Stimulated activated CD8-positive, alpha-beta memory T cell treated with anti-CD3 and anti-CD28 coated beads, Interleukin-12 subunit alpha, Interleukin-12 subunit beta, amount 100 ng/mL, for 1 hour (primary cell): ENCODE measurements around the gene GNG7.
"Not testable (repeated sequence)": the region's sequence is repeated elsewhere in the genome, so short reads cannot be mapped to it uniquely, and the experiment has no call there.

Source experiments
- DNase-seq: peaks from one replicate; pipeline ENCODE4 v3.0.0-alpha.2; 2020; ENCODE audit warnings: low read depth

The GNG7 gene

DNA sequence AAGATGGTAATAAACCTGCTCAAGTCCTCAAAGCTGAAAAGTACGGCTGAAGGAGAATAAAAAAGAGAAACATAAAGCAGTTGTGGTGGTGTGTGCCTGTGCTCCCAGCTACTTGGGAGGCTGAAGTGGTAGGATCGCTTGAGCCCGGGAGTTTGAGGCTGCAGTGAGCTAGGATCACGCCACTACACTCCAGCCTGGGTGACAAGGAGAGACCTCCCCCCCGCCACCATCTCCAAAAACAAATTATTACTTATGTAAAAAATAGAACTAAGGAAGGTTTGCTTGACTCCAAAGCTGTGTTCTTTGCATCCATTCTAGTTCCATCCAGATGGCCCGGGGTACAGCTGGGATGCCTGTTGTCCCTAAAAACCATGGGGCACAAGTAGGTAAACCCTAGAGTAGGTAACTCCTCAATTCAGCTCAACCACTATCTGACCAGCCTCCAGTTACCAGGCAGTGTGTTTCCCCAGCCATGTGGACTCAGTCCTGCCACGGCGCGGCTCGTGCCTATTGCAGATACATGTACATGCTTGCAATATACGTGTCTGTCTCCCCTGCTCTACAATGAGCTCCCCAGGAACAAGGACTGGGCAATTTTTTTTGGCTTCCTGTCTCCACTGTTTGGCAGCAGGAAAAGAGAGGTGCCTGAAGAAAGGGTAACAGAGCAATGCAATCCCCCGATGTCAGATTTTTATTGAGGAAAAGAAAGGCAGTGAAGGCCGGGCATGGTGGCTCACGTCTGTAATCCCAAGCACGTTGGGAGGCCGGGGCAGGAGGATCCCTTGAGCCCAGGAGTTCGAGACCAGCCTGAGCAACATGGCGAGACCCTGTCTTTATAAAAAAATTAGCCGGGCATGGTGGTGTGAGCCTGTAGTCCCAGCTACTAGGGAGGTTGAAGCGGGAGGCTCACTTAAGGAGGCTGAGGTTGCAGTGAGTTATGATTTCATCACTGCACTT is 101.3 kb downstream of the GNG7 start:
- no peak for DNase-seq

DNA sequence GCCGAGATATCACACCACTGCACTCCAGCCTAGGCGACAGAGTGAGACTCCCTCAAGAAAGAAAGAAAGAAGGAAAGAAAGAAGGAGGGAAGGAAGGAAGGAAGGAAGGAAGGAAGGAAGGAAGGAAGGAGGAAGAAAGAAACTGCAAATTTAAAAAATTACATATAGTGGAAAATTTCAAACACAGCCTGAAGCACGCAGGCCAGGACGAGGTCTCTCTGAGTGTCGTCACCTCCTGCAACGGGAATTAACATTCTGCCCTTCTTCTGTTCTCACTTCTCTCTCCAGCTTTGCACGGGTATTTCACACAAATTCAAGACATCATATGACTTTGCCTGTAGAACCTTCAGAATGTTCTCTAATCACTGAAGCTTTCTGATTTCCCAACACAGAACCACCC is 108.2 kb downstream of the GNG7 start:
- no peak for DNase-seq

DNA sequence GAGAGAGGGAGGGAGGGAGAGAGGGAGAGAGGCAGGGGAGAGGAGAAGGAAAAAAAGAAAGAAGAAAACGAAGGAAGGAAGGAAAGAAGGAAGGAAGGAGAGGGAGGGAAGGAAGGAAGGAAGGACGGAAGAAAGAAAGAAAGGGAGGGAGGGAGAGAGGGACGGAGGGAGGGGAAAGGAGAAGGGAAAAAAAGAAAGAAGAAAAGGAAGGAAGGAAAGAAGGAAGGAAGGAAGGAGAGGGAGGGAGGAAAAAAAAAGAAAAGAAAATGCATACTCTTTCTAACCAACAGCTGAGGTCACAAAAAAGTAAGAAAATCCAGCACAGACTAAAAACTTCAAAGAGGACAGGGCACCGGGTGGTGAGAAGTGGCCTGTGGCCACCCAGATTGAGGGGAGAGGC is 109.7 kb downstream of the GNG7 start:
- no peak for DNase-seq

- no peak for DNase-seq
These were observed 110.8 kb downstream of the GNG7 start for GRCh38 chr19:2591537-2592291.

DNA sequence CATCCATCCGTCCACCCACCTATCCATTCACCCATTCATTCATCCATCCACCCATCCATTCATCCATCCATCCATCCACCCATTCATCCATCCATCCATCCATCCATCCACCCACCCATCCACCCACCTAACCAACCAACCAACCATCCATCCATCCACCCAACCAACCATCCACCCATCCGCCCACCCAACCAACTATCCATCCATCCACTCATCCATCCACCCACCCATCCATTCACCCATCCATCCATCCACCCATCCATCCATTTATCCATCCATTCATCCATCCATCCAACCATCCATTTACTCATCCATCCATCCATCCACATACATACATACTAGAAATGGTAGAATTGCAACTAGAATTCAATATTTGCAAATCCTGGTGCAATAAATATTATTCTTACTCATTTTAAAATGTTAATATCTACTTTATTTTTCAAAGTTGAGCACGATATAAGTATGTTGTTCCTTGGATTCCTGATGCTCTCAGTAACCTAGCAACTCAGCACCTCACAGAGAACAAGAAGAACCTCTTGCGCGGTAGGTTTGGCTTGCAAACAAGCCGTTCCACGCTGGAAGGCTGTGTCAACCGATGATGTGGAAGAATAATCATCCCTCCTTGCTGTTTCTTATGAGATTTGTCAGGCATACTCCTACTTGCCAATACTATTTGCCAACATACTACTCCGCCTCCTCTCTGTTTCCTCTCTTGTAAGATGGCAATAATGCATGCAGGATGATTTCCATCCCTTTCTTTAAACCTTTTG is 111.7 kb downstream of the GNG7 start:
- no peak for DNase-seq

DNA sequence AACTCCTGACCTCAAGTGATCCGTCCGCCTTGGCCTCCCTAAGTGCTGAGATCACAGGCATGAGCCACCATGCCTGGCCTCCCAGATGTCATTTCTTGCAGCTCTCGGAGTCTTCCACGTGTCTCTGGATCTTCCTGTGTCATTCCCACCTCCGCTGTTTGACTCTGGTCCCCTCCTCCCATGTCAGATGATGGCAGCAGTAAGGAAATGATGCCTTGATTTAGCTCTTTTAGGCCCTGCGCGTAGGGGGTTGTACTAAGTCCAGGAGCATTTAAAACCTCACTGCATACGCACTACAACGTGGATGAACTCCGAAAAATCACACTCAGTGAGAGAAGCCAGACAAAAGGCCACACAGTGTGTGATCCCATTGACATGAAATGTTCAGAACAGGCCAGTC is 113.1 kb downstream of the GNG7 start:
- no peak for DNase-seq

- DNase-seq: no peak
These were observed 114.3 kb downstream of the GNG7 start for GRCh38 chr19:2588081-2588777.

GRCh38 chr19:2587001-2587719 is 115.3 kb downstream of the GNG7 start:
- no peak for DNase-seq

- DNase-seq: no peak
These were observed 116.3 kb downstream of the GNG7 start for GRCh38 chr19:2586196-2586595.

- no peak for DNase-seq
These were observed 118.5 kb downstream of the GNG7 start for GRCh38 chr19:2584002-2584401.

DNA sequence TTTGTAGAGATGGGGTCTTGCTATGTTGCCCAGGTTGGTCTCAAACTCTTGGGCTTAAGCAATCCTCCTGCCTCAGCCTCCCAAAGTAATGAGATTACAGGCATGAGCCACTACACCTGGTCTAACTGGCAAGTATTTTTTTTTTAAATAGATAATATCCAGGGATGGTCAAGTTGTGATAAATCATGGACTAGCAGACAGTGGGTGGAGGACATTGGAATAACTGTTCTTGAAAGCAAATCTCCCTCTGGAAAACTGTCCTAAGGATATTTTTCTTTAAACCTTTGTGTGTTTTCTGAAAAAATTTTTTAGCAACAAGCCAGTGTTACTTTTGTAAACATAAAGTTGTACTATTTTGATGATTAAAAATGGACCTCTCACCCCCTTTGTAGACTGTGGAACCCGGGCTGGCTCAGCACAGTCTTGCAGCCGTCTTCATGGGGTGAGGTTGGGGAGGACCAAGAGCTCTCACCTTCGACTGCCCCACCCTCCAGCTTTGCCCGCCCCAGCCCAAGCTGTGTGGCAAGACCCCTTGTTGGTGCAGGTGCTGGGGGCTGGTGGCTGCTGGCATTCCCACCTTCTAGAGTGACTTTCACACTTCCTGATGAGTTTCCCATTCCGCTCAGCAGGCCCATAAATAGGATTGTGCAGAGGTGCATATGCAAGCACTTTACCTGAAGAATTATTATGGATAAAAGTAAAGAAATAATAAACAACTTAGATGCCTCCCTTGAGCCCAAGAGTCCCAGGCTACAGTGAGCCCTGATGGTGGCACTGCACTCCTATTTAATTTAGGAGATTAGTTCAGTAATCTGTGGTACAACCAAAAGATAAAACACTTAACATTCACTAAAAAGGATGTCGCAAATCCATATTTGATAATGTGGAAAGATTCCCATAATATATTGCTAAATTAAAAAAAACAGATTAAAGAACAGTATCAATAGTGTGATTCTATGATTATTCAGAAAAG is 119.2 kb downstream of the GNG7 start:
- DNase-seq: no peak

- not testable (repeated sequence) for DNase-seq
These were observed 122.1 kb downstream of the GNG7 start for GRCh38 chr19:2580396-2580795.

GRCh38 chr19:2579678-2580280 is 122.7 kb downstream of the GNG7 start:
- DNase-seq: no peak

GRCh38 chr19:2578901-2579677 is 123.4 kb downstream of the GNG7 start:
- peak; percentile 42 for DNase-seq

DNA sequence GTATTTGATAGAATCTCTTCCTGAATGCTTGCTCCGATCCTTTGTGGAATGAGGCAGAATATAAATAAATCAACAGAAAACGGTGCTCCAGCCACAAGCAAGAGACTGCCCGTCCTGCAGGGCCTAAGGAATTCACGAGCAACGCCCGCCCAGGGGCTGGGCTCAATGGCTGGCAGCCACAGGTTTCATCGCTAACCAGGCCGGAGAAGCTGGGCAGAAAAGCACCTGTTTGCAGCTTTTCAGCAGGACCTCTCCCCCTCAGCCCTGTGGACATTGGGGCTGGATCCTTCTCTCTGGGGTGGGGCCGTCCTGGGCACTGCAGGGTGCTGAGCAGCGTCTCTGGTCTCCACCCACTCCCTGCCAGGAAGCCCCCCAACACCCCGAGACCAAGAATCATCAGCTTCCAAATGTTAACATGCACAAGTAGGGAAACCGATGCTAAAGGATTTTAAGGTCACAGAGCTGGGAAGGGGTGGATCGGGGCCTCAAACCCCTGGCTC is 124.1 kb downstream of the GNG7 start:
- no peak for DNase-seq

DNA sequence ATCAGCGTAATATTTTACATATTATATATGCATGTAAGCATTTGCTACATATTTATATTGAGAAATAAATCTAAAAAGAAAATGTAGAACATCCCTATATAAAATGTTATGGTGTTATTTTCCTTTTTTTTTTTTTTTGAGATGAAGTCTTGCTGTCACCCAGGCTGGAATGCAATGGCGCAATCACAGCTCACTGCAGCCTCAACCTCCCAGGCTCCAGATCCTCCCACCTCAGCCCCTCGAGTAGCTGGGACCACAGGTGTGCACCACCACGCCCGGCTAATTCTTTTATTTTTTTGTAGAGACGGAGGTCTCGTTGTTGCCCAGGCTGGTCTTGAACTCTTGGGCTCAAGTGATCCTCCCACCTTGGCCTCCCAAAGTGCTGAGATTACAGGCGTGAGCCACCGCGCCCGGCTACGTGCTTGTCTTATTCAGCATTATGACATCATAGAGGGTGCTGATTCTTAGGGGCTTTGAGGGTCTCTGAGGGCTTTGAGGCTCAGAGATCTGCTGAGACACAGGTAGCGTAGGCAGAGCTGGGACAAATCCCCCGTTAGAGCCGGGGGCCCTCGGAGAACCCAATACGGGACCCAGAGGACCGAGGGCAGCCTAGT is 124.7 kb downstream of the GNG7 start:
- no peak for DNase-seq

GRCh38 chr19:2575734-2576481 is 126.6 kb downstream of the GNG7 start:
- no peak for DNase-seq
